ENCODE data around the gene ADD1. TPM values are rescaled to one million over a fixed set of nuclear protein-coding genes. Genes with fewer than 3 reads are reported as not detected.

ADD1 gene
- total and polyA plus RNA-seq, 8 donors, result 262 to 331 (median 304) TPM

DNA sequence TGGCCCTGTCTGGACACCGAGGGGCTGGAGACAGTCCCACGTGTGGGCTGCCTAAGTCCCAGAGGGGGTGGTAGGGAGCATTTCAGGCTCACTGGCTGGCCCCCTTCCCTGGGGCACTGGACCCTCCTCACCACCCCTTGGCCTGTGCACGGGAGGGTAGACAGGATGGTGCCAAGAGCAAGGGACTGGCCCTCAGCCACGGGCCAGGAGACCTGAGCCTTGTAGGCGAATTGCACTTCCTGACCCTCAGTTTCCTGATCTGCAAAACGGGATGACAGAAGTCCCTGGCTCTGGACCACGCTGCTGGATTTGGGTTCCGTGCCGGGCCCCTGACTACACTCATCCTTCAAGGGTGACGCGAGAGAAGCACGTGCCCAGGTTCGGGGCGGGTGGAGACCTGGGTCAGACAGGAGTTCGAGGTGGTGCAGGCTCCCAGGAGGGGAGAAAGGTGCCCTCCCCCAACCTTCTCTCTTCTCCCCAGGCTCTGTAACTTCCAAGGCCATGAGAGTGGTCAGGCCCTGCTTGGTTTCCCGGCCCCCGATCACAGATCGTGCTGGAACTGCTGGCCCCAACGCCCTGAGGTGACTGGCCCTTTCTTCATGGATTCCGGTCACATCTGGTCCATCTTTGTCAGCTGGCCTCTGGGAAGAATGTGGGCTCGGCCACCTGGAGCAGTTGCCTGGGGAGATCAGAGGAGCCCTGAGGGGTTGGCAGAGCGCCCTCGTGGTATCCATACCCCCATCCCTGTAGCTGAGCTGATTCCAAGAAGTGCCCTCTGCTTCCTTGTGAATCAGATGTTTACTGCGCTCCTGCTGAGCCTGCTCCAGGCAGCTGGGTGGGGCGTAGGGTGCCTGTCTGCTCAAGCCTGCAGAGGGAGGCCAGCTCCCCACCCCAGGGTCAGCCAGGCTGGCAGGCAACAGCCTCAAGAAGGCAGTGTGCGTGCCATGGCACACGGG, 47.5 kb upstream of the ADD1 start:
- Histone ChIP-seq H3K9me3 (no peaks in the 10 kb centered on the region), H3K4me1 (peaks cover 62 to 95% of the 10 kb centered on the region in 2 donors), H3K4me3 (peak overlapping the region in 1 of 2 donors; percentile 81), H3K27me3 (no peaks in the 10 kb centered on the region), H3K36me3 (peaks cover 0 to 15% of the 10 kb centered on the region in 2 donors), H3K27ac (peak overlapping the region; percentile 85 to 96)
- TF ChIP-seq, protein P1, sequence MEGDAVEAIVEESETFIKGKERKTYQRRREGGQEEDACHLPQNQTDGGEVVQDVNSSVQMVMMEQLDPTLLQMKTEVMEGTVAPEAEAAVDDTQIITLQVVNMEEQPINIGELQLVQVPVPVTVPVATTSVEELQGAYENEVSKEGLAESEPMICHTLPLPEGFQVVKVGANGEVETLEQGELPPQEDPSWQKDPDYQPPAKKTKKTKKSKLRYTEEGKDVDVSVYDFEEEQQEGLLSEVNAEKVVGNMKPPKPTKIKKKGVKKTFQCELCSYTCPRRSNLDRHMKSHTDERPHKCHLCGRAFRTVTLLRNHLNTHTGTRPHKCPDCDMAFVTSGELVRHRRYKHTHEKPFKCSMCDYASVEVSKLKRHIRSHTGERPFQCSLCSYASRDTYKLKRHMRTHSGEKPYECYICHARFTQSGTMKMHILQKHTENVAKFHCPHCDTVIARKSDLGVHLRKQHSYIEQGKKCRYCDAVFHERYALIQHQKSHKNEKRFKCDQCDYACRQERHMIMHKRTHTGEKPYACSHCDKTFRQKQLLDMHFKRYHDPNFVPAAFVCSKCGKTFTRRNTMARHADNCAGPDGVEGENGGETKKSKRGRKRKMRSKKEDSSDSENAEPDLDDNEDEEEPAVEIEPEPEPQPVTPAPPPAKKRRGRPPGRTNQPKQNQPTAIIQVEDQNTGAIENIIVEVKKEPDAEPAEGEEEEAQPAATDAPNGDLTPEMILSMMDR (IDR thresholded peaks at IDR 0.05), result no peak
- intact Hi-C loops (cut with DNase I), result no loop called here
- ATAC-seq (peak; percentile 2), DNase-seq (peak in 2 of 4 donors; percentile 49 to 81)

DNA sequence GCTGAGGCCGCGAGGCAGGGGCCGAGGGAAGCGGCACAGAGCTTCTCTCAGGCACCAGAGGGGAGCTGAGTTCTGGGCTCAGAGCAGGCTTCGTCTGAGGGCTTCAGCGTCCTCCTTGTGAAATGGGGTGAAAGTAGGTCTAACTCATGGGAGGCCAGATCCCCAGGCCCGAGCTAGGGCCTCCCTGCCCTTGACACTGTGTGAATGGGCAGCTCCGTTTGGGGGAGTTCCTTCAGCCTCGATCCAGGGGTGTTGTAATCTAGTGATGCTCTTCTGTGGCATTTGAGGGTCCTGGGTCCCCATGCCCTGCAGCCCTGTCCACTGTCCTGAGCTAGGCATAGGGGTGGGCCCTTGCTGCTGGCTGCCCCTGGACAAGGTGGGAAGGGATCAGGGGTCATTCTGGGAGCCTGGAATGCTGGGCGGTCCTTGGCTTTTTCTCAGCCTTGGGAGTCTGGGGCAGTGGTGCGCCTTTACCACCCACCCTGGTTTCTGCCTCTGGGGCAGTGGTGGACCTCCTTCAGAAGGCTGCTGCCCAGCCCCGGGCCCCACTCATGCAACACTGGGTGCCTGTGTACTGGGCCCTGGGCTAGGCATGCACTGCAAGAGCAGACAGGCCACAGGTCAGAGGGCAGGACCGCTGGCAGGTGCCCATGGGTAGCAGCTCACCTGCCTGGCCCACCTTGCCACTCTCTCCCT, 46.6 kb upstream of the ADD1 start:
- peak overlapping the region; percentile 85 to 96 for H3K27ac ChIP-seq
- peaks cover 67 to 95% of the 10 kb centered on the region in 2 donors for H3K4me1 ChIP-seq
- no peaks in the 10 kb centered on the region for H3K9me3 ChIP-seq
- H3K36me3 ChIP-seq, result peaks cover 0 to 15% of the 10 kb centered on the region in 2 donors
- intact Hi-C loops (cut with DNase I), result no loop called here
- TF ChIP-seq, protein P1 (IDR thresholded peaks at IDR 0.05), result no peak
- no peaks in the 10 kb centered on the region for H3K27me3 ChIP-seq
- DNase-seq (peak in 1 of 4 donors; percentile 72), ATAC-seq (no peak)
- H3K4me3 ChIP-seq, result peak overlapping the region in 1 of 2 donors; percentile 60

DNA sequence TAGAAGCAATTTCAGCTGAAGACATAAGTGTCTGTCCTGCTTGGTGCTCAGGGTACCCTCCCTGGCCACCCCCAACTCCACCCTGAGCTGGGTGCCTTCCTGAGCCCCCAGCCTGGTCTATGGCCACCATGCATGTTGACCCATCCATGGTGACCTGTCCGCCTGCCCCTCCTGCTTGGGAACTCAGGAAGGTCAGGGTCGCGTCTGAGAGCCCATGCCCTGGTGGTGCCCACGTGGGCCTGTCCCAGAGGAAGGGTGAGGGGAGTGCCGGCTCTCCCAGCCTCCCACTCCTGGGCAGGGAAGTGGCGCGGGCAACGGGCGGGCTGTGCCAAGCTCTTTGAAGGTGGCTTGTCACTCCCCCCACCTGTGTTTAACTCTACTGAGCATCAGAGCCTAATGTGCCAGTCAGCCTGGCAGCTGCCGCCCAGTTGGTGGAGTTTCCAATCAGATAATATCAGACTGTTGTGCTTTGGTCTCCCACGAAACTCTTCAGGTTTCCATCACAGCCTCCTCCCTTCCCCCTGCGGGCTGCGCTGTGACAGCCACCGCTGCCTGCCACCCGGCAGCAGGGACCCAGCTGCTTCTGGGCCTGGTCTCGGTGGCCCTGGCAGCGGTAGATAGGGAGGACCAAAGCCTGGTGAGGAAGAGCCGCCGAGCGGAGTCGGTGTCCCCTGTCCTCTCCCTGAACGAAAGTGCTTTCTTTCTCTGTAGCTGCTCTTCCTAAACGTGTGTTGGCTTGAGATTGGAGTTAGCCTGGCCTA, 45.9 kb upstream of the ADD1 start:
- Histone ChIP-seq H3K36me3 (peaks cover 0 to 16% of the 10 kb centered on the region in 2 donors), H3K27ac (peak overlapping the region; percentile 85 to 96), H3K9me3 (no peaks in the 10 kb centered on the region), H3K27me3 (no peaks in the 10 kb centered on the region), H3K4me1 (peaks cover 67 to 93% of the 10 kb centered on the region in 2 donors), H3K4me3 (peak overlapping the region in 1 of 2 donors; percentile 60)
- no peak for ATAC-seq
- intact Hi-C loops (cut with DNase I), result no loop called here
- TF ChIP-seq, protein P1 (IDR thresholded peaks at IDR 0.05), result no peak
- DNase-seq, result peak in 1 of 4 donors; percentile 82

GRCh38 chr4:2798399-2799223, 45.0 kb upstream of the ADD1 start:
- DNase-seq, result peak in 3 of 4 donors; percentile 80 to 92 (median 84)
- Histone ChIP-seq H3K27ac (peak overlapping the region; percentile 85 to 96), H3K36me3 (peaks cover 0 to 19% of the 10 kb centered on the region in 2 donors), H3K4me3 (peak overlapping the region in 1 of 2 donors; percentile 60), H3K4me1 (peaks cover 67 to 98% of the 10 kb centered on the region in 2 donors), H3K9me3 (no peaks in the 10 kb centered on the region), H3K27me3 (no peaks in the 10 kb centered on the region)
- peak; percentile 22 for ATAC-seq
- TF ChIP-seq, protein P1 (IDR thresholded peaks at IDR 0.05), result no peak
- intact Hi-C loops (cut with DNase I), result no loop called here
